Right kidney (tissue), 1 donor: ENCODE results near the gene IFI44L.

Experiments used
- DNase-seq: peaks from one replicate; pipeline ENCODE4 v3.0.0-alpha.2; 2016

Gene IFI44L

DNA sequence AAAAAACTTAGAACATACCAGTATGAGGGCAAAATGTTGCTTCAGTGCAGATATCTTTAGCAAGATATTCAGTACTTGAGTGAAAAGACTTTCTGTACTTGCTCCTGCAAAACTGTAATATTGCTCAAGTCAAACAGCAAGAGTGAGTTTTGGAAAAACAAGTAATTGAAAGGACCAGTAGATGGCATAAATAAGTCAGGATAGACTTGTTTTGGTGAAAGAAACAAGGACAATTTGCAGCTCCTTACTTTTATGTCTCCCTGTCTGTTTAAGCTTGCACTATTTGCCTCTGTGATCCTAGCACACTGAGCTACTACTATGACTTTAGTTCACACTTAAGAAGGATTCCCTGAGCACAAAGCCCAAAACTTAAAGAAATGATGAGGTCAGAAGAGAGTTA, 68.4 kb downstream of the IFI44L start:
- DNase-seq: no peak

- no peak for DNase-seq
Measured at GRCh38 chr1:78690516-78690915, 70.3 kb downstream of the IFI44L start.

- no peak for DNase-seq
Measured at GRCh38 chr1:78691995-78692747, 71.9 kb downstream of the IFI44L start.
